Measurements from ENCODE around the gene ARMC7.
"Not testable (repeated sequence)": the region's sequence is repeated elsewhere in the genome, so short reads cannot be mapped to it uniquely, and the experiment has no call there.

ARMC7 gene
- total RNA-seq, result 8.8 reads per million, percentile 29 among the genes with 10 or more reads in this experiment

GRCh38 chr17:75109407-75110233 is at the start of gene ARMC7:
ARMC7 (plus strand) TSS chr17:75109969; CDS start chr17:75110289, 320 bp downstream.
- peak; percentile 85 for DNase-seq

- DNase-seq, result no peak
These were observed 49.2 kb upstream of the ARMC7 start for GRCh38 chr17:75060434-75061054.

- DNase-seq, result no peak
These were observed 48.7 kb upstream of the ARMC7 start for GRCh38 chr17:75061055-75061438.

- DNase-seq, result no peak
These were observed 48.2 kb upstream of the ARMC7 start for GRCh38 chr17:75061618-75062017.

GRCh38 chr17:75063201-75063600 is 46.6 kb upstream of the ARMC7 start:
- no peak for DNase-seq

- no peak for DNase-seq
These were observed 46.1 kb upstream of the ARMC7 start for GRCh38 chr17:75063626-75064025.

- DNase-seq, result no peak
These were observed 45.7 kb upstream of the ARMC7 start for GRCh38 chr17:75064040-75064439.

- DNase-seq, result no peak
These were observed 45.3 kb upstream of the ARMC7 start for GRCh38 chr17:75064460-75064859.

- no peak for DNase-seq
These were observed 44.8 kb upstream of the ARMC7 start for GRCh38 chr17:75064867-75065561.

GRCh38 chr17:75065562-75066151 is 44.1 kb upstream of the ARMC7 start:
- no peak for DNase-seq

- DNase-seq, result no peak
These were observed 41.9 kb upstream of the ARMC7 start for GRCh38 chr17:75067856-75068255.

GRCh38 chr17:75068750-75069149 is 41.0 kb upstream of the ARMC7 start:
- no peak for DNase-seq

GRCh38 chr17:75069783-75070182 is 40.0 kb upstream of the ARMC7 start:
- DNase-seq, result no peak

GRCh38 chr17:75071478-75072271 is 38.1 kb upstream of the ARMC7 start:
- not testable (repeated sequence) for DNase-seq

GRCh38 chr17:75072909-75073308 is 36.9 kb upstream of the ARMC7 start:
- not testable (repeated sequence) for DNase-seq

- DNase-seq, result no peak
These were observed 36.1 kb upstream of the ARMC7 start for GRCh38 chr17:75073618-75074047.

- no peak for DNase-seq
These were observed 35.2 kb upstream of the ARMC7 start for GRCh38 chr17:75074532-75074931.

- no peak for DNase-seq
These were observed 34.0 kb upstream of the ARMC7 start for GRCh38 chr17:75075597-75076336.

- DNase-seq, result no peak
These were observed 32.7 kb upstream of the ARMC7 start for GRCh38 chr17:75077072-75077495.

- peak; percentile 22 for DNase-seq
These were observed 32.1 kb upstream of the ARMC7 start for GRCh38 chr17:75077496-75078283.

All from effector CD4-positive, alpha-beta T cell (primary cell).